HepG2 (cell line): ENCODE data around the gene CD46. TPM values are rescaled to one million over a fixed set of nuclear protein-coding genes. Genes with fewer than 3 reads are reported as not detected.

Experiments used
- ATAC-seq: fragments of 200-7000 bp; cut with Tn5 transposase; 3 replicates; pipeline ENCODE4 v1.9.1; 2020; ENCODE audit warnings: mild to moderate bottlenecking, moderate library complexity
- BruUV-seq: library from RNA; stranded (reverse); fragments of 400-500 nt; replicated peaks from 2 replicates; lab custom pipeline; 2021; lab: Mats Ljungman, UMichigan
- CTCF ChIA-PET: fragments of 300-600 bp; formaldehyde crosslinking; extraction: SDS; loops from one replicate; lab custom pipeline; 2021; ENCODE audit warnings: low total read pairs, inconsistent platforms, low intra/inter-chr PET ratio; lab: Yijun Ruan, JAX
- POLR2A ChIA-PET: fragments of 350-600 bp; sonication (Branson Sonifier 250); formaldehyde crosslinking; loops from one replicate; lab custom pipeline; 2020; ENCODE audit warnings: antibody characterized with exemption, inconsistent platforms; lab: Yijun Ruan, JAX
- DNase-seq: peaks from one replicate; pipeline ENCODE4 v3.0.0-alpha.2; 2015; ENCODE audit warnings: low spot score
- FAIRE-seq: peaks from 3 replicates; lab custom pipeline; 2011; peaks lifted over from hg19 to GRCh38; lab: Jason Lieb, UNC
- H2AFZ ChIP-seq: one replicate; pipeline ENCODE4 v1.6.1; 2011; ENCODE audit warnings: low read length, inconsistent platforms
- H3K27ac ChIP-seq: fragments of 300-600 bp; 3 replicates; pipeline ENCODE4 v1.8.0; 2011; ENCODE audit warnings: mixed run types, mild to moderate bottlenecking, mixed read lengths, low read length, inconsistent platforms; ENCODE audit not compliant: insufficient read depth; ENCODE audit errors: extremely low read length
- H3K27me3 ChIP-seq, 2 experiments: fragments of 200-600 bp in 1 of 2; 2 replicates in 1 of 2; 3 replicates in 1 of 2; pipeline versions ENCODE4 v1.6.0 to v1.8.0; 2011; ENCODE audit warnings: low read length in 2 of 2, mild to moderate bottlenecking in 2 of 2, moderate library complexity in 2 of 2, inconsistent platforms in 1 of 2; ENCODE audit not compliant: insufficient read depth in 2 of 2, control insufficient read depth in 1 of 2
- H3K36me3 ChIP-seq, 2 experiments: fragments of 200-600 bp in 1 of 2; replicated peaks in 1 of 2; 2 replicates in 1 of 2; 3 replicates in 1 of 2; pipeline versions ENCODE4 v1.5.1 to v1.8.0; 2011; ENCODE audit warnings: low read length in 2 of 2, inconsistent platforms in 1 of 2; ENCODE audit not compliant: insufficient read depth in 2 of 2, control insufficient read depth in 1 of 2
- H3K4me1 ChIP-seq: 2 replicates; pipeline ENCODE4 v1.5.1; 2012; ENCODE audit warnings: low read length, inconsistent platforms; ENCODE audit not compliant: insufficient read depth
- H3K4me2 ChIP-seq: 2 replicates; pipeline ENCODE4 v1.6.0; 2011; ENCODE audit warnings: low read depth, low read length, inconsistent platforms
- H3K4me3 ChIP-seq, 3 experiments: fragments of 200-600 bp in 1 of 3; sonication (generic), shearing (Covaris generic) in 1 of 3; replicated peaks in 1 of 3; 2 replicates each; pipeline ENCODE4 v1.5.1; 2011 to 2016; ENCODE audit warnings: low read length in 3 of 3, inconsistent platforms in 2 of 3, low read depth in 2 of 3, mild to moderate bottlenecking in 2 of 3, control low read depth in 1 of 3, mixed read lengths in 1 of 3; ENCODE audit not compliant: insufficient read depth in 1 of 3
- H3K79me2 ChIP-seq: one replicate; pipeline ENCODE4 v1.6.1; 2011; ENCODE audit warnings: low read length, inconsistent platforms; ENCODE audit not compliant: insufficient read depth
- H3K9ac ChIP-seq: 2 replicates; pipeline ENCODE4 v1.6.0; 2011; ENCODE audit warnings: mild to moderate bottlenecking, low read depth, low read length, inconsistent platforms; ENCODE audit not compliant: insufficient read depth
- H3K9me3 ChIP-seq: 2 replicates; pipeline ENCODE4 v1.5.1; 2012; ENCODE audit warnings: mild to moderate bottlenecking, low read length
- H4K20me1 ChIP-seq: 2 replicates; pipeline ENCODE4 v1.6.0; 2011; ENCODE audit warnings: inconsistent platforms, mild to moderate bottlenecking, low read length, moderate library complexity; ENCODE audit not compliant: insufficient read depth
- ETV6 ChIP-seq: sonication (generic); formaldehyde crosslinking; conservative IDR thresholded peaks from 2 replicates; pipeline ENCODE4 v1.4.0; 2020; ENCODE audit warnings: missing genetic modification reagents
- MBNL3 ChIP-seq: fragments of 250-450 bp; sonication (Bioruptor Pico); conservative IDR thresholded peaks from 2 replicates; pipeline ENCODE4 v1.8.0; 2022; ENCODE audit warnings: mild to moderate bottlenecking, inconsistent platforms
- RXRA ChIP-seq: sonication (generic); formaldehyde crosslinking; IDR thresholded peaks from 2 replicates; pipeline ENCODE4 v1.5.1; 2020; ENCODE audit warnings: missing genetic modification reagents
- ZNF432 ChIP-seq: sonication (generic); formaldehyde crosslinking; IDR thresholded peaks from 2 replicates; pipeline ENCODE4 v1.5.0; 2020; ENCODE audit warnings: missing genetic modification reagents, mild to moderate bottlenecking, borderline replicate concordance
- WGBS: methylation state at CpG from one replicate; pipeline ENCODE4 v1.1.6; 2017; ENCODE audit warnings: low lambda C conversion rate; 5-methylcytosine and 5-hydroxymethylcytosine counted together
- in situ Hi-C: cut with HindIII; loops from 2 replicates; pipeline ENCODE4 v1.10.0; 2017; ENCODE audit warnings: low pct_unique_long_range_greater_than_20kb; ENCODE audit not compliant: extremely low pct_ligation_motif_present
- intact Hi-C: fragments of 100-400 bp; cut with micrococcal nuclease; formaldehyde crosslinking; loops from one replicate; pipeline ENCODE4 v1.10.0; 2022; ENCODE audit not compliant: unreplicated experiment
- polyA plus RNA-seq, 8 experiments: library from polyadenylated mRNA; depleted of rRNA in 3 of 8; stranded (reverse) in 7 of 8; unstranded in 1 of 8; fragments of >200 nt; fragmentation: Illumina TruSeq in 4 of 8; extraction: Trizol in 4 of 8; gene quantifications; 2 replicates each; pipeline versions ENCODE4 v1.2.1 to v1.2.3, GENCODE V29; 2011 to 2016; ENCODE audit warnings: low read depth in 4 of 8, missing spikeins in 1 of 8, mixed read lengths in 1 of 8; ENCODE audit not compliant: insufficient read depth in 1 of 8
- total RNA-seq, 5 experiments: library from RNA; depleted of rRNA; stranded (reverse); fragments of >200 nt; fragmentation: Illumina TruSeq; extraction: Trizol; gene quantifications; 2 replicates each; pipeline ENCODE4 v1.2.3, GENCODE V29; 2016; ENCODE audit warnings: low read depth in 1 of 5
- TF ChIP-seq, protein P1 (sequence below): sonication (generic); formaldehyde crosslinking; IDR thresholded peaks from 2 replicates; pipeline ENCODE4 v1.4.0; 2020; ENCODE audit warnings: missing genetic modification reagents
- TF ChIP-seq, protein P2 (sequence below): sonication (generic); formaldehyde crosslinking; conservative IDR thresholded peaks from 2 replicates; pipeline ENCODE4 v1.8.0; 2022; ENCODE audit warnings: mild to moderate bottlenecking, moderate library complexity, missing genetic modification reagents

Gene CD46
- total and polyA plus RNA-seq, 2 of the 13 experiments (the other 11 are each of a cell fraction or from before 2014, with no cell fraction given) = 130 to 277 TPM

DNA sequence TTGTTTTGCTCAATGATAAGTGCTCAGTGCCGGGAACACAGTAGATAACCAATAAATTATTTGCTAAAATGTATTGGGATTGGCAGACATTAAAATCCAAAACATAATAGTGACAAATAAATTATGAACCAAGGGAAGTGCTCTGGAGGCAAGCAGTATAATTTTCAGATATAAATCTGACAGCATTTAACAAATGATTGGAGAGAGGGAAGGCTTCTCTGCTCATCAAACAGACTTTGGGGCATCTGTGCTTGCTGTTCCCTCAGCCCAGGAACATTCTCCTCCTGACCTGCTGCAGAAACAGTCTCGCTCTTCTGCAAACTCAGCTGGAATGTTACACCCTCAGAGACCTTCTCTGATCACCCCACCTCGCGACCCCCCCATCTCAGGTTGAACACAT is 2.2 kb downstream of the CD46 start:
- in situ Hi-C loops (no loop called here), intact Hi-C loops (no loop called here)
- Histone ChIP-seq H3K27me3 (no peaks in the 10 kb centered on the region; a peak in 1 of 5 replicates), H3K4me2 (peak overlapping the region; percentile 76), H3K4me1 (peaks cover 54% of the 10 kb centered on the region), H3K4me3 (peak overlapping the region; percentile 88 to 98 (median 98)), H2AFZ (no peak overlapping the region), H3K9me3 (no peaks in the 10 kb centered on the region), H3K79me2 (peaks cover 71% of the 10 kb centered on the region), H3K27ac (no peak overlapping the region), H4K20me1 (peaks cover 39% of the 10 kb centered on the region), H3K36me3 (peaks cover 2 to 25% of the 10 kb centered on the region in 2 experiments), H3K9ac (peak overlapping the region; percentile 90)
- WGBS = 36% methylated on average over 4 of the region's 4 CpGs
- TF ChIP-seq MBNL3 = no peak
- no peak for TF ChIP-seq RXRA (CRISPR knock-in tag)
- TF ChIP-seq ETV6 (CRISPR knock-in tag) = no peak
- TF ChIP-seq, protein P1, sequence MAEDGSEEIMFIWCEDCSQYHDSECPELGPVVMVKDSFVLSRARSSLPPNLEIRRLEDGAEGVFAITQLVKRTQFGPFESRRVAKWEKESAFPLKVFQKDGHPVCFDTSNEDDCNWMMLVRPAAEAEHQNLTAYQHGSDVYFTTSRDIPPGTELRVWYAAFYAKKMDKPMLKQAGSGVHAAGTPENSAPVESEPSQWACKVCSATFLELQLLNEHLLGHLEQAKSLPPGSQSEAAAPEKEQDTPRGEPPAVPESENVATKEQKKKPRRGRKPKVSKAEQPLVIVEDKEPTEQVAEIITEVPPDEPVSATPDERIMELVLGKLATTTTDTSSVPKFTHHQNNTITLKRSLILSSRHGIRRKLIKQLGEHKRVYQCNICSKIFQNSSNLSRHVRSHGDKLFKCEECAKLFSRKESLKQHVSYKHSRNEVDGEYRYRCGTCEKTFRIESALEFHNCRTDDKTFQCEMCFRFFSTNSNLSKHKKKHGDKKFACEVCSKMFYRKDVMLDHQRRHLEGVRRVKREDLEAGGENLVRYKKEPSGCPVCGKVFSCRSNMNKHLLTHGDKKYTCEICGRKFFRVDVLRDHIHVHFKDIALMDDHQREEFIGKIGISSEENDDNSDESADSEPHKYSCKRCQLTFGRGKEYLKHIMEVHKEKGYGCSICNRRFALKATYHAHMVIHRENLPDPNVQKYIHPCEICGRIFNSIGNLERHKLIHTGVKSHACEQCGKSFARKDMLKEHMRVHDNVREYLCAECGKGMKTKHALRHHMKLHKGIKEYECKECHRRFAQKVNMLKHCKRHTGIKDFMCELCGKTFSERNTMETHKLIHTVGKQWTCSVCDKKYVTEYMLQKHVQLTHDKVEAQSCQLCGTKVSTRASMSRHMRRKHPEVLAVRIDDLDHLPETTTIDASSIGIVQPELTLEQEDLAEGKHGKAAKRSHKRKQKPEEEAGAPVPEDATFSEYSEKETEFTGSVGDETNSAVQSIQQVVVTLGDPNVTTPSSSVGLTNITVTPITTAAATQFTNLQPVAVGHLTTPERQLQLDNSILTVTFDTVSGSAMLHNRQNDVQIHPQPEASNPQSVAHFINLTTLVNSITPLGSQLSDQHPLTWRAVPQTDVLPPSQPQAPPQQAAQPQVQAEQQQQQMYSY (CRISPR knock-in tag) = no peak
- TF ChIP-seq, protein P2, sequence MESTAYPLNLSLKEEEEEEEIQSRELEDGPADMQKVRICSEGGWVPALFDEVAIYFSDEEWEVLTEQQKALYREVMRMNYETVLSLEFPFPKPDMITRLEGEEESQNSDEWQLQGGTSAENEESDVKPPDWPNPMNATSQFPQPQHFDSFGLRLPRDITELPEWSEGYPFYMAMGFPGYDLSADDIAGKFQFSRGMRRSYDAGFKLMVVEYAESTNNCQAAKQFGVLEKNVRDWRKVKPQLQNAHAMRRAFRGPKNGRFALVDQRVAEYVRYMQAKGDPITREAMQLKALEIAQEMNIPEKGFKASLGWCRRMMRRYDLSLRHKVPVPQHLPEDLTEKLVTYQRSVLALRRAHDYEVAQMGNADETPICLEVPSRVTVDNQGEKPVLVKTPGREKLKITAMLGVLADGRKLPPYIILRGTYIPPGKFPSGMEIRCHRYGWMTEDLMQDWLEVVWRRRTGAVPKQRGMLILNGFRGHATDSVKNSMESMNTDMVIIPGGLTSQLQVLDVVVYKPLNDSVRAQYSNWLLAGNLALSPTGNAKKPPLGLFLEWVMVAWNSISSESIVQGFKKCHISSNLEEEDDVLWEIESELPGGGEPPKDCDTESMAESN (CRISPR knock-in tag) = no peak
- TF ChIP-seq ZNF432 = no peak
- ATAC-seq (no peak), DNase-seq (no peak), FAIRE-seq (no peak)
- ChIA-PET POLR2A (no interaction called here), CTCF (no interaction called here)
- BruUV-seq = no TSS peak
